Esophagus mucosa (tissue), 1 donor: ENCODE data around the gene VSIR. TPM values are rescaled to one million over a fixed set of nuclear protein-coding genes. Genes with fewer than 3 reads are reported as not detected.
A peak's percentile ranks its signal among the peaks of the same experiment; 100 is the strongest.

Experiments
- ATAC-seq: fragments of 200-7000 bp; cut with Tn5 transposase; one replicate; pipeline ENCODE4 v1.9.1; 2020
- total RNA-seq: library from RNA; stranded (reverse); gene quantifications from one replicate; pipeline ENCODE4 v1.2.4, GENCODE V29; 2023
- donor health status: DM: yes; HTN: yes; CAD: no.

The VSIR gene
- total RNA-seq, 1 donor from 2014 or later, result 45.8 TPM

DNA sequence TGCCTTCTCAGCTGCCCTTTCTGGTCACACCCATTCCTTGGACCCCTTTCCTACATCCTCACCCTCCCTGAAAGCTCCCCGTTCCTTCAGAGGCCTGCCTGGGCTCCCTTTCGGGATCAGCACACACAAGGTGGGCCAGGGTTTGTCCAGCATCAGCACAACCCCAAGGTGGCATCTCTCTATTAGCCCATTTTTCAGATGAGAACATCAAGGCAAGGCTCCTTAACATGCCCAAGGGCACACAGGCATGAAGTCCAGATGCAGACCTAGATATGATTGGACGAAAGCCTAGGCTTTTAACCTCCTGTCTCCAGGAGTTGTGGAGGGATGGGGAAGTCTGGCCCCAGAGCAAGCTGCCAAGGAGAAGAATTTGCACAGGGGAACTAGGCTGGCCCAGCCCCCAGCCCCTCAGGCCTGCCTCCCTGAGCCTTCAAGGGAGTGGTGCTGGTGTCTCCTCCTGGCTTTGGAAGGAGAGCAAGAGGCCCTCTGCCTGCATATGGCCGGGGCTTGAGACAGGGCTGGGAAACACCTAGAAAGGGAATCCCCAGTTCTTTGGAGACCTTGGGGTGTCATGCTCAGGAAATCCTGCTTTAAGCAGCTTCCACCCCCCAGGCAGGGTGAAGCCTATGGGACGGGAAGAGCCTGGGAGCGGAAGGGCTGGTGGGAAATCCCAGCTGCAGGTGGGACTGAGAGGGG is 9.0 kb upstream of the VSIR start:
- no peak for ATAC-seq

- ATAC-seq, result no peak
These were observed 7.4 kb upstream of the VSIR start for GRCh38 chr10:71780719-71781118.

- ATAC-seq, result no peak
These were observed 6.8 kb upstream of the VSIR start for GRCh38 chr10:71780156-71780555.

- no peak for ATAC-seq
These were observed 6.3 kb upstream of the VSIR start for GRCh38 chr10:71779641-71780040.

DNA sequence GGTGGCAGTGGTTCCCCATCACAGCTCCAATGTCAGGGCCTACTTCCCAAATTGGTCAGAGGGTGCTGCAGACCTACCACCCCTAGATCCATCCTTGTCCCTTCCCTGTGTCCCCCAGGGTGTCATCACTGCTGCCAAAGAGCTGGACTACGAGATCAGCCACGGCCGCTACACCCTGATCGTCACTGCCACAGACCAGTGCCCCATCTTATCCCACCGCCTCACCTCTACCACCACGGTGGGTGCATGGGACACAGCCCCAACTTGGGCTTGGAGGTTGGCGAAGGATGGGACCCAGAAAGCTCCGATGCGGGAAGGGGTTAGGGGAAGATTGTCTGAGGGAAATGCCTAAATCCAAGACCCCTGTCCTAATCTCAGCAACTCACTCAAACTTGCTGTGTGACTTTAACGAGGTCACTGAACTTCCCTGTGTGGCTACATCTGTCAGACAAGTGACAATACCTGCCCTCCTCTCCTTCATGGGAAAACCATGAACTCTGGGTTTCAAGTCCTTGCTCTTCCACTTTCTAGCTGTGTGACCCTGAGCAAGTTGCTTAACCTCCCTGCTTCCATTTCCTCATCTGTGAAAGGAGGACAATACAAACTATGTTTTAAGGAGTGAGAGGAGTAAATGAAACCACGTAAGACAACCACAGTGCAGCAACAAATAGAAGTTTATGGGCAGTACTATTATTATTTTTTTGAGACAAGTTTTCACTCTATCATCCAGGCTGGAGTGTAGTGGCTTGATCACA is 4.9 kb upstream of the VSIR start:
- ATAC-seq, result no peak

DNA sequence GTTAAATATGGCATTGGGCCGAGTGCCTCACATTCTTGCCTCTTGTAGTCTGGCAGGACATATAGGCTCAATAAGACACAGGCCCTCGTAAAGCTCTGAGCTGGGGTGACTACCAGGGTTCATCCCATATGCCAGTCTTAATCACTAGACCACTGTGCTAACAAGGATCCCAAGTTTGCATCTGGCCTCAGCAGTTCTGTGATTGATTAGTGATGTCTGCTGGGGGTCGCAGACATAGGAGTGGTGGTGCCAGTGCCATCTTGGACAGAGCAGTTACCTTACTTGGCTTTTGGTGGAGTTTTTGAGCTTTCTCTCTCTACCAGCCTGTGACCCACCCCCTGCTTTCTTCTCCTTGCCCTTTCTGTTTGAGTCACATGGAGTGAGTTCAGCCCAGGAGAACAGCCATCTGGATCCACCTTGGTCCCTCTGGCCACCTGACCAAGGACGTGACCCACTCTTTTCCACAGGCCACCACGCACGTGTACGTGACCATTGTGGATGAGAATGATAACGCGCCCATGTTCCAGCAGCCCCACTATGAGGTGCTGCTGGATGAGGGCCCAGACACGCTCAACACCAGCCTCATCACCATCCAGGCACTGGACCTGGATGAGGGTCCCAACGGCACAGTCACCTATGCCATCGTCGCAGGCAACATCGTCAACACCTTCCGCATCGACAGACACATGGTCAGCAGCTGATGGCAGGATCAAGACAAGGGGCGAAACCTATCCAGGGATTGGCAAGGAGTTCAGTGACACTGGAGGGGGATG is 4.1 kb upstream of the VSIR start:
- no peak for ATAC-seq

GRCh38 chr10:71776481-71776925 is 3.2 kb upstream of the VSIR start:
- no peak for ATAC-seq

- ATAC-seq, result no peak
These were observed 1.8 kb upstream of the VSIR start for GRCh38 chr10:71774916-71775702.

- peak; percentile 13 for ATAC-seq
These were observed 494 bp downstream of the VSIR start for GRCh38 chr10:71772832-71773220.

DNA sequence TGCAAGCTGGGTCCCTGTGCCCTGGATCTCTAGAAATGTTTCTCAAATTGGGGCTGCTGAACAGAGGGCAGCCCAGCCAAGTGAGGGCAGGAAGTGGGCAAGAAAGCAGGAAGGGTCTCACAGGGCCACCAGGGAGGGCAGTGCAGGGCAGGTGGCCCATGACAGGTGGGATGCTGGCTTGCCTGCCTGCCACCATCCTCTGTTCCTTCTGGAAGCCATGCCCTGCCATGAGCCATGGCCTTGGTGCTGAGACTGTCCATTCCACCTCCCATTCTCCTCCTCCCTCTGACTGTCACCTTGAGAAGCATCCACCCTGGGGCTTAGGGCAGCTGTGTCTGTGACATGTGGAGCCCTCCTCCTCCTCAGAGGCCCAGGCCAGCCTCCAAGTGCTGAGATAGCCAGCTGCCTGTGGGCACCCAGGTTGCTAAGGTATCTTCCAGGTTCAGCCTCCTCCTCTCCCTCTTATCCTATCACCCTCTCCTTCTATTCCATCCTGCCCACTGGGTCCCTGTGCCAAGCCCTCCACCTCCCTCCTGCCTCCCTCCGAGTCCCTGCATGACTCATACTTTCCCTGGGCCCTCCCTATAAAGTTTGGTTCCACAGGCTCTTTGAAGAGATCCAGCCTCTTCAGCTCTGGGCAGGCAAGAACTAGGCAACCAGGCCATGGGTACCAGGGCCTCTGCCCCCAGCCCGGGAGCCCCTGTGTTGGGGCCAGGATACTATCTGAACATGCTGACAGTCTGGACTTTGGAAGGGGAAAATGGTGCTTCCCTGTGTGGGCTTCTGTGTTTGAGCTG is 1.3 kb downstream of the VSIR start:
- ATAC-seq, result peak; percentile 20

- no peak for ATAC-seq
These were observed 2.1 kb downstream of the VSIR start for GRCh38 chr10:71771204-71771603.

DNA sequence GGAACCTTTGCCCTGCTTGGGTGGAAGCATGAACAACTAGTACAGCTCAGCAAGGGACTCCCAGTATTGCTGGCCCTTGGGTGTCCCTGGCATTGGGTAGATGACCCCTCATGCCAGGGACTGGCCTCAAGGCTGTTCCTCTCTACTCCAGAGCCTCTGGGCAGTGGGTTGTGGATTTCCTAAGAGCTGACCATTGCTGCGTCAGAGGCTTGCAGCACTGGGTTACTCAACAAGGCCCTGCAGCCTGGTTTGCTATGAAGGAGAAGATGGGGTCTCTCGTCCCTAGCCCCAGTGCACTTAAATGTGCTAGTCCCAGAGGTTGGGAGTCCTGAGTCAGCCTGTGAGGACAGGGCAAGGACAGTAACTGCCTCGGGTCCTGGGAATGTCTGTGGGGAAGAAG is 2.5 kb downstream of the VSIR start:
- no peak for ATAC-seq

DNA sequence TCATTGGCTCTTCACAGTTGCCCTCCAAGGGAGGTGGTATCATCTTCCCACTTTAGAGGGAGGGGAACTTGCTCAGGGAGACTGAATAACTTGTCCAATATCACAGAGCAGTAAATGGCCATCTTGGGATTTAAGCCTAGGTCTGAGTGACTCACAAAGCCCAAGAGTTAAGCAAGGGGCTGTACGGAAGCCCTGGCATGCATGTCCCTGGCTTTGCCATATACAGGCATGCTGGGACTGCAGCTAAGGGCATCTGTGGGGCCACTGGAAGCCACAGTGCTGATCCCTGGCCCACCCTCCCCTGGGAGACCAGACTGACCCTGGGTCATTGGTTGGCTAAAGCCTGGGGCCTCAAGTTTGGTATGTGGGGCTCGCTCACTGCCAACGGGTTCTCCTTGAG is 3.1 kb downstream of the VSIR start:
- ATAC-seq, result no peak

GRCh38 chr10:71769279-71769823 is 4.0 kb downstream of the VSIR start:
- ATAC-seq, result no peak

DNA sequence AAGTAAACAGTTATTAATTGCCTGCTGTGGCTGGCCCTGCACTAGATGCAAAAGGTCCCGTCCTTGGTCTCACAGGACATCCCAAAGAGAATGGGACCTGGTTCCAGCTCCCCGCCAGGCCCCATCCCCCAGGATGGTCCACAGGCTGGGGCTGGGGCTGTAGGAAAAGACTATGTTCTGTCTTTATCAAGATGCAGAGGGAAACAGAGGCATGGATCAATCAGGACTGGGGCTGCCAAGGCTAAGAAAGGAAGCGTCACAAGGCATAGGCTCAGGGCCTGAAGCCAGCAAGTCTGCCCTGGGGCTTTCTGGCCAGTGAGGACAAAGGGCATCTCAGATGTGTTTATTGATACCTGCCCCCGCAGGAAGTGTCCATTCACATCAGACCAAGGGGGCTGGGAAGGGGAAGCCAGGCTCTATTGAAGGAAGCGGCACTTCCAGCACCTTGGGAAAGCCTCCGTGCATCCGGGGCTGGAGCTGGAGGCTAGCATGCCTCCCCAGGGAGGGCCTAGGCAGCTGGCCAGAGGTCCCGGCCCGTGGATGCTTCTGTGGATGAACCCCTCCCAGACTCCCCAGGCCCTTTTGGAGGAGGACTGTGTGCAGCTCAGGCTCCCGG is 5.8 kb downstream of the VSIR start:
- ATAC-seq, result no peak

- peak; percentile 87 for ATAC-seq
These were observed 6.5 kb downstream of the VSIR start for GRCh38 chr10:71766717-71767419.

DNA sequence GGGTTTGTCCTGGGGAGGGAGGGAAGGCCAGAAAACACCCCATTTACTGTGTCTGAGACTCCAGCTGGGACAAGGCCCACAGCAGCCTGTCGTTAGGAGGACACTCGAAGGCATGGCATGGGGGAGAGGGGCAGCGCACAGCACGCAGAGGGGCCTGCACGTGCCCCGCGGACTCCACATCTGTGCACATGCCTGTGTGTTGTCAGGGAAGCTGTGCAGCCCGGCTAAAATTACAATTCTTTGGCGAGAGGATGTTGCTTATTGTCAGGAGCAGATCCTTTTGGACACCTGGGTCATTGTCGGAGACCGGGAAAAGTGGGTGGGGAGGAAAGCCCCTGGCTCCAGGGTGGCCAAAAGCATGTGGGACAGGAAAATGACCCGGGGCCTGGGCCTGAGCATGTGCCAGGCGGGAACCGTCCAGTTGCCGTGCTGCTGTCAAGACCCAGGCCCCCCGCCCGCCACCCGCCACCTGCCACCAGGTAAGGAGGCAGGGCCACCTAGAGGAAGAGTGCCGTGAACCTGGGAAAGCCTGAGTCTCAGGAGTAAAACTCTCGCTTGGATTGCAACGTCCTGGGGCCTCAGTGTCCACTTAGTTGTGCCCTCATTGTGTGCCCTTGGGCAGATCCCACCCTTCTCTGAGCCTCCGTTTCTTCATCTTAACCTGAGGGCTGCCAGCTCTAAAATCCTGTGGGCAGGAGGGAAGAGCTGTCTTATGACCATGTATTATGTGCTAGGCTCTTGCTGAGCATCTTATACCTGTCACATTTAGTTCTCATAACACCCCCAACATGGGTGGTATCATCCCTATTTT is 7.2 kb downstream of the VSIR start:
- no peak for ATAC-seq

DNA sequence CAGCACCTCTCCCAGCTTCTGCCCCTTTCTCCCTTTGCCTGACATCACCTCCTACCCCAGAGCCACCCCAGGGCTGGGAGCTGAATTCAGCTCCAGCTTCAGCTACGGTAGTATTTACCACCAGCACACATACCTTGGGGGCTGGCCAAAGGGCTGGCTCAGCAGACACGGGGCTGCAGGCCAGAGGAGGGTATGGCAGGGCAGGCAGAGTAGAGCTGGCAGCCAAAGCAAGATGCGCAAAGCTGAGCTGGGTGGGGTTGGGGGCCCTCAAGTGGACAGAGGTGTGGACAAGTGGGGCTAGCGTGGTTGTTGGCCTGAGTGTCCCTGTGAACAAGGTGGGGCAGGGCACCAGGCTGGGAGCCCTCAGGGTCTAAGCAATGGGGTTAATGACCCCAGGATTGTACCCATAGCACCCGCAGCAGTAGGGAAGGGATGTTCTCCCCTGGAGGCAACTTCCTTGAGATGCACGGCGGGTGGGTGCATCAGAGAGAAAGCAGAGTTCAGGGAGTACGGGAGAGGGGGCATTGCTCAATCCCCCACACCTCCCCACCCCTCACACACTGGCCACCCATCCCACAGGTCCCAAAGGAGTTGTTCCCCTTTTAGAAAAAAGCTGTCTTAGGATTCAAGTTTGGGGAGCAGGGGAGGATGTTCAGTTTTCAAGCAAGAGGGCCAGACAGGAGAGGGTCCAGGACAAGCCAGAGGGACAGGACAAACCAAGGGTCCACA is 8.0 kb downstream of the VSIR start:
- no peak for ATAC-seq
